ENCODE measurements around the gene PRKAG2. TPM values are rescaled to one million over a fixed set of nuclear protein-coding genes. Genes with fewer than 3 reads are reported as not detected.

Gene PRKAG2
- total and polyA plus RNA-seq, 2 experiments from 2014 or later = 9.1 to 14.9 TPM

- Histone ChIP-seq H3K27me3 (ENCODE audit: insufficient read depth) (no peaks in the 10 kb centered on the region), H3K4me2 (no peak overlapping the region), H2AFZ (no peak overlapping the region), H3K9me2 (ENCODE audit: insufficient read depth) (no peaks in the 10 kb centered on the region), H3K79me2 (replicated peaks; ENCODE audit: insufficient read depth) (no peaks in the 10 kb centered on the region), H3K4me1 (ENCODE audit: insufficient read depth) (no peaks in the 10 kb centered on the region), H3K36me3 (ENCODE audit: insufficient read depth) (no peaks in the 10 kb centered on the region), H3F3A (replicated peaks; ENCODE audit: low read depth) (no peaks in the 10 kb centered on the region), H4K20me1 (replicated peaks; ENCODE audit: insufficient read depth) (no peaks in the 10 kb centered on the region), H3K27ac (ENCODE audit: low read depth) (no peak overlapping the region), H3K4me3 (no peak overlapping the region)
- H3K9me3 Mint-ChIP-seq = no peaks in the 10 kb centered on the region; the same call in 2 of the 3 replicates
- H3K36me3 Mint-ChIP-seq (ENCODE audit: low read depth) = no peaks in the 10 kb centered on the region
- no peak overlapping the region for H3K27ac Mint-ChIP-seq
- no peak for ATAC-seq
- TF ChIP-seq EZH2 (IDR thresholded peaks at IDR 0.05; ENCODE audit: low read depth, unreplicated experiment) (no peak), NANOG (IDR thresholded peaks at IDR 0.05; ENCODE audit: borderline replicate concordance) (no peak), CREB1 (CRISPR knock-in tag; IDR thresholded peaks at IDR 0.05; ENCODE audit: low read depth) (no peak), JUNB (IDR thresholded peaks at IDR 0.05; ENCODE audit: unreplicated experiment) (no peak), REST (IDR thresholded peaks at IDR 0.05; ENCODE audit: unreplicated experiment) (no peak), ZNF462 (CRISPR knock-in tag; IDR thresholded peaks at IDR 0.05) (no peak), ZNF331 (CRISPR knock-in tag; IDR thresholded peaks at IDR 0.05; ENCODE audit: low read depth) (no peak), CTCF (conservative IDR thresholded peaks at IDR 0.05; ENCODE audit: low read depth in 2 of 2) (no peak), POLR2AphosphoS5 (IDR thresholded peaks at IDR 0.05; ENCODE audit: low read depth) (no peak), EZH2phosphoT487 (IDR thresholded peaks at IDR 0.05; ENCODE audit: unreplicated experiment) (no peak), ETS1 (IDR thresholded peaks at IDR 0.05) (no peak), STAT1 (IDR thresholded peaks at IDR 0.05; ENCODE audit: unreplicated experiment) (no peak), ZNF114 (CRISPR knock-in tag; IDR thresholded peaks at IDR 0.05) (no peak)
- no peak overlapping the region for H3K4me3 Mint-ChIP-seq
- H3K27me3 Mint-ChIP-seq (ENCODE audit: insufficient read depth, low read depth, poor library complexity) = peaks cover 8% of the 10 kb centered on the region
- H3K4me1 Mint-ChIP-seq = peaks cover 11% of the 10 kb centered on the region
- DNase-seq (ENCODE audit: low spot score) = no peak
Measured at GRCh38 chr7:151851782-151852181, 25.1 kb downstream of the PRKAG2 start.
